Progenitor cell of endocrine pancreas (in vitro differentiated cells): ENCODE measurements around the gene THAP2. TPM values are rescaled to one million over a fixed set of nuclear protein-coding genes. Genes with fewer than 3 reads are reported as not detected.
A peak's percentile ranks its signal among the peaks of the same experiment; 100 is the strongest.
"Not testable (repeated sequence)": the region's sequence is repeated elsewhere in the genome, so short reads cannot be mapped to it uniquely, and the experiment has no call there.

Experiments
- DNase-seq: peaks from one replicate; pipeline ENCODE4 v3.0.0; 2021; ENCODE audit warnings: low spot score; ENCODE audit not compliant: unreplicated experiment
- H3K27ac Mint-ChIP-seq: 2 replicates; pipeline ENCODE4 v1.8.0; 2021; ENCODE audit warnings: mild to moderate bottlenecking, moderate library complexity, mixed read lengths
- H3K27me3 Mint-ChIP-seq: 2 replicates; pipeline ENCODE4 v1.8.0; 2021; ENCODE audit warnings: mixed read lengths
- H3K36me3 Mint-ChIP-seq: 2 replicates; pipeline ENCODE4 v1.8.0; 2022; ENCODE audit warnings: mixed read lengths; ENCODE audit not compliant: insufficient read depth
- H3K4me1 Mint-ChIP-seq: 2 replicates; pipeline ENCODE4 v1.8.0; 2021; ENCODE audit warnings: low read depth, mixed read lengths
- H3K4me3 Mint-ChIP-seq: 2 replicates; pipeline ENCODE4 v1.8.0; 2021; ENCODE audit warnings: low read depth, mild to moderate bottlenecking, moderate library complexity, mixed read lengths
- H3K9me3 Mint-ChIP-seq: 2 replicates; pipeline ENCODE4 v1.8.0; 2021; ENCODE audit warnings: low read depth, mixed read lengths
- total RNA-seq: library from RNA; stranded (reverse); gene quantifications from 2 replicates; pipeline ENCODE4 v1.2.1, GENCODE V29; 2021
- TF ChIP-seq, protein P1 (sequence below): fragments of 200-600 bp; sonication (generic); IDR thresholded peaks from one replicate; pipeline ENCODE4 v1.5.0; 2021; ENCODE audit warnings: antibody characterized with exemption, mild to moderate bottlenecking; ENCODE audit not compliant: unreplicated experiment

Gene THAP2
- total RNA-seq, 1 donor from 2014 or later: 8.9 TPM

- Mint-ChIP-seq H3K4me3 (no peak overlapping the region), H3K27me3 (no peaks in the 10 kb centered on the region), H3K36me3 (no peaks in the 10 kb centered on the region), H3K9me3 (no peaks in the 10 kb centered on the region), H3K4me1 (peaks cover 10% of the 10 kb centered on the region), H3K27ac (no peak overlapping the region)
- TF ChIP-seq, protein P1, sequence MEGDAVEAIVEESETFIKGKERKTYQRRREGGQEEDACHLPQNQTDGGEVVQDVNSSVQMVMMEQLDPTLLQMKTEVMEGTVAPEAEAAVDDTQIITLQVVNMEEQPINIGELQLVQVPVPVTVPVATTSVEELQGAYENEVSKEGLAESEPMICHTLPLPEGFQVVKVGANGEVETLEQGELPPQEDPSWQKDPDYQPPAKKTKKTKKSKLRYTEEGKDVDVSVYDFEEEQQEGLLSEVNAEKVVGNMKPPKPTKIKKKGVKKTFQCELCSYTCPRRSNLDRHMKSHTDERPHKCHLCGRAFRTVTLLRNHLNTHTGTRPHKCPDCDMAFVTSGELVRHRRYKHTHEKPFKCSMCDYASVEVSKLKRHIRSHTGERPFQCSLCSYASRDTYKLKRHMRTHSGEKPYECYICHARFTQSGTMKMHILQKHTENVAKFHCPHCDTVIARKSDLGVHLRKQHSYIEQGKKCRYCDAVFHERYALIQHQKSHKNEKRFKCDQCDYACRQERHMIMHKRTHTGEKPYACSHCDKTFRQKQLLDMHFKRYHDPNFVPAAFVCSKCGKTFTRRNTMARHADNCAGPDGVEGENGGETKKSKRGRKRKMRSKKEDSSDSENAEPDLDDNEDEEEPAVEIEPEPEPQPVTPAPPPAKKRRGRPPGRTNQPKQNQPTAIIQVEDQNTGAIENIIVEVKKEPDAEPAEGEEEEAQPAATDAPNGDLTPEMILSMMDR: no peak
- no peak for DNase-seq
These were observed 19.5 kb downstream of the THAP2 start for GRCh38 chr12:71683633-71684032.

- H3K27me3 Mint-ChIP-seq: no peaks in the 10 kb centered on the region
- no peaks in the 10 kb centered on the region for H3K36me3 Mint-ChIP-seq
- peaks cover 11% of the 10 kb centered on the region for H3K4me1 Mint-ChIP-seq
- TF ChIP-seq, protein P1: no peak
- H3K9me3 Mint-ChIP-seq: no peaks in the 10 kb centered on the region
- H3K27ac Mint-ChIP-seq: no peak overlapping the region
- H3K4me3 Mint-ChIP-seq: no peak overlapping the region
- no peak for DNase-seq
These were observed 20.0 kb downstream of the THAP2 start for GRCh38 chr12:71684081-71684480.

GRCh38 chr12:71685312-71685906 is 21.3 kb downstream of the THAP2 start:
- DNase-seq: no peak
- Mint-ChIP-seq H3K36me3 (no peaks in the 10 kb centered on the region), H3K4me3 (peak overlapping the region; percentile 89), H3K27ac (peak overlapping the region; percentile 78), H3K9me3 (no peaks in the 10 kb centered on the region), H3K27me3 (no peaks in the 10 kb centered on the region), H3K4me1 (peaks cover 11% of the 10 kb centered on the region)
- TF ChIP-seq, protein P1: no peak

GRCh38 chr12:71685914-71686657 is 22.0 kb downstream of the THAP2 start, which contains the start of gene TMEM19:
TMEM19 (plus strand) TSS chr12:71686082; CDS start chr12:71686681, 599 bp downstream.
- no peaks in the 10 kb centered on the region for H3K9me3 Mint-ChIP-seq
- TF ChIP-seq, protein P1: peak; percentile 29
- H3K27me3 Mint-ChIP-seq: no peaks in the 10 kb centered on the region
- peak; percentile 79 for DNase-seq
- peaks cover 11% of the 10 kb centered on the region for H3K4me1 Mint-ChIP-seq
- no peaks in the 10 kb centered on the region for H3K36me3 Mint-ChIP-seq
- H3K27ac Mint-ChIP-seq: peak within 1 kb of the TSS; percentile 93
- peak within 1 kb of the TSS; percentile 89 for H3K4me3 Mint-ChIP-seq

DNA sequence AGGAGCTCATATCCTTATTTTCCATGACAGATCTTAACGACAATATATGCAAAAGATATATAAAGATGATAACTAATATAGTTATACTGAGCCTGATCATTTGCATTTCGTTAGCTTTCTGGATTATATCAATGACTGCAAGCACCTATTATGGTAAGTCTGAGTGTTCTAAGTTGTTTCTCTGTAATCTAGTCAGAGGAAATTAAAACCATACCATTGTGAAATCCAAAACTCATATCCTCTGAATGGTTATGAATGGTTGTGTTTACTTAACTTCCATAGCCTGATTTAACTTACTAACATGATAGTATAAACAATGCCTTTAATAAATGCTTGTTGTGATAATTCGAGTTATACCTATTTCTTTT is 22.5 kb downstream of the THAP2 start:
- DNase-seq: no peak
- Mint-ChIP-seq H3K27ac (peak overlapping the region; percentile 93), H3K9me3 (no peaks in the 10 kb centered on the region), H3K4me3 (peak overlapping the region; percentile 89), H3K4me1 (peaks cover 11% of the 10 kb centered on the region), H3K36me3 (no peaks in the 10 kb centered on the region), H3K27me3 (no peaks in the 10 kb centered on the region)
- TF ChIP-seq, protein P1: no peak

- not testable (repeated sequence) for H3K27me3 Mint-ChIP-seq, H3K27ac Mint-ChIP-seq, H3K36me3 Mint-ChIP-seq, H3K9me3 Mint-ChIP-seq, DNase-seq
- H3K4me1 Mint-ChIP-seq: peaks cover 11% of the 10 kb centered on the region
- H3K4me3 Mint-ChIP-seq: peak overlapping the region; percentile 89
These were observed 23.1 kb downstream of the THAP2 start for GRCh38 chr12:71687172-71687571.
